Cerebellar cortex (tissue), 1 donor: Measurements from ENCODE around the gene ABCB6.

Source experiments
- DNase-seq: peaks from one replicate; pipeline ENCODE4 v3.0.0-alpha.2; 2015; ENCODE audit warnings: low spot score

ABCB6 gene

GRCh38 chr2:219168932-219169331, 49.8 kb downstream of the ABCB6 start:
- no peak for DNase-seq

- DNase-seq: no peak
Measured at GRCh38 chr2:219168526-219168925, 50.2 kb downstream of the ABCB6 start.

GRCh38 chr2:219167997-219168396, 50.8 kb downstream of the ABCB6 start:
- DNase-seq: no peak

- no peak for DNase-seq
Measured at GRCh38 chr2:219165058-219165911, 53.5 kb downstream of the ABCB6 start.

- DNase-seq: no peak
Measured at GRCh38 chr2:219163156-219163555, 55.6 kb downstream of the ABCB6 start.

GRCh38 chr2:219161097-219161496, 57.7 kb downstream of the ABCB6 start:
- no peak for DNase-seq

GRCh38 chr2:219160186-219161017, 58.4 kb downstream of the ABCB6 start, which contains the start of gene NHEJ1:
Gene NHEJ1, minus strand, starts transcription at chr2:219160815. Its CDS starts 2,453 bp downstream, at chr2:219158362.
- peak; percentile 97 for DNase-seq
